ENCODE measurements around the gene SOD2. TPM values are rescaled to one million over a fixed set of nuclear protein-coding genes. Genes with fewer than 3 reads are reported as not detected.
A peak's percentile ranks its signal among the peaks of the same experiment; 100 is the strongest.
"Not testable (repeated sequence)": the region's sequence is repeated elsewhere in the genome, so short reads cannot be mapped to it uniquely, and the experiment has no call there.

SOD2 gene
- total RNA-seq, 1 donor from 2014 or later = 41.3 TPM

GRCh38 chr6:159692303-159693127 lies 526 bp downstream of the SOD2 start:
- TF ChIP-seq CTCF (IDR thresholded peaks at IDR 0.05; ENCODE audit: unreplicated experiment) = no peak
- peak; percentile 40 for DNase-seq (ENCODE audit: low spot score)
- Mint-ChIP-seq H3K9me3 (ENCODE audit: unreplicated experiment) (no peaks in the 10 kb centered on the region), H3K4me1 (ENCODE audit: unreplicated experiment) (peaks cover 19% of the 10 kb centered on the region), H3K27ac (ENCODE audit: unreplicated experiment) (peak overlapping the region; percentile 42), H3K27me3 (ENCODE audit: unreplicated experiment) (peaks cover 10% of the 10 kb centered on the region), H3K36me3 (ENCODE audit: low read depth, unreplicated experiment) (peaks cover 4% of the 10 kb centered on the region), H3K4me3 (ENCODE audit: unreplicated experiment) (peak overlapping the region; percentile 92)

- DNase-seq (ENCODE audit: low spot score) = no peak
- Mint-ChIP-seq H3K36me3 (ENCODE audit: low read depth, unreplicated experiment) (peaks cover 6% of the 10 kb centered on the region), H3K27me3 (ENCODE audit: unreplicated experiment) (peaks cover 9% of the 10 kb centered on the region), H3K4me1 (ENCODE audit: unreplicated experiment) (peaks cover 21% of the 10 kb centered on the region), H3K27ac (ENCODE audit: unreplicated experiment) (peak overlapping the region; percentile 42), H3K4me3 (ENCODE audit: unreplicated experiment) (peak overlapping the region; percentile 92), H3K9me3 (ENCODE audit: unreplicated experiment) (no peaks in the 10 kb centered on the region)
- no peak for TF ChIP-seq CTCF (IDR thresholded peaks at IDR 0.05; ENCODE audit: unreplicated experiment)
These were observed 1.1 kb downstream of the SOD2 start for GRCh38 chr6:159691963-159692287.

GRCh38 chr6:159691133-159691962 lies 1.7 kb downstream of the SOD2 start:
- DNase-seq (ENCODE audit: low spot score) = no peak
- Mint-ChIP-seq H3K4me1 (ENCODE audit: unreplicated experiment) (peaks cover 24% of the 10 kb centered on the region), H3K9me3 (ENCODE audit: unreplicated experiment) (no peaks in the 10 kb centered on the region)

DNA sequence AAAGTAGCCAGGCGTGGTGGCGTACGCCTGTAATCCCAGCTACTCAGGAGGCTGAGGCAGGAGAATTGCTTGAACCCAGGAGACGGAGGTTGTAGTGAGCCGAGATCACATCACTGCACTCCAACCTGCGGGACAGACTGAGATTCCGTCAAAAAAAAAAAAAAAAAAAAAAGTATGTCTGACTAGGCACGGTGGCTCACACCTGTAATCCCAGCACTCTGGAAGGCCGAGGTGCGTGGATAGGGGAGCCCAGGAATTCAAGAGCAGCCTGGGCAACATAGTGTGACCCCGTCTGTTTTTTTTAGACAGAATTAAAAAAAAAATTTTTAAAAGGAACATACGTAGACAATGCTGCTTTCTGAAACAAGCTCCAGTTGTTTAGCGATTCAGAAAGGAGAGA lies 2.9 kb downstream of the SOD2 start:
- not testable (repeated sequence) for H3K4me3 Mint-ChIP-seq (ENCODE audit: unreplicated experiment); H3K27ac Mint-ChIP-seq (ENCODE audit: unreplicated experiment); H3K27me3 Mint-ChIP-seq (ENCODE audit: unreplicated experiment); DNase-seq (ENCODE audit: low spot score); H3K9me3 Mint-ChIP-seq (ENCODE audit: unreplicated experiment); H3K36me3 Mint-ChIP-seq (ENCODE audit: low read depth, unreplicated experiment)
- peaks cover 28% of the 10 kb centered on the region for H3K4me1 Mint-ChIP-seq (ENCODE audit: unreplicated experiment)

More at GRCh38 chr6:159691133-159691962, 1.7 kb downstream of the SOD2 start:
- Mint-ChIP-seq H3K36me3 (ENCODE audit: low read depth, unreplicated experiment) (peaks cover 8% of the 10 kb centered on the region), H3K27me3 (ENCODE audit: unreplicated experiment) (peaks cover 7% of the 10 kb centered on the region), H3K27ac (ENCODE audit: unreplicated experiment) (peak overlapping the region; percentile 3), H3K4me3 (ENCODE audit: unreplicated experiment) (peak overlapping the region; percentile 92)
- peak; percentile 48 for TF ChIP-seq CTCF (IDR thresholded peaks at IDR 0.05; ENCODE audit: unreplicated experiment)

- TF ChIP-seq CTCF (IDR thresholded peaks at IDR 0.05; ENCODE audit: unreplicated experiment) = no peak
- no peaks in the 10 kb centered on the region for H3K9me3 Mint-ChIP-seq (ENCODE audit: unreplicated experiment)
- H3K4me1 Mint-ChIP-seq (ENCODE audit: unreplicated experiment) = peaks cover 21% of the 10 kb centered on the region
- H3K27me3 Mint-ChIP-seq (ENCODE audit: unreplicated experiment) = peaks cover 4% of the 10 kb centered on the region
- no peak overlapping the region for H3K27ac Mint-ChIP-seq (ENCODE audit: unreplicated experiment)
- DNase-seq (ENCODE audit: low spot score) = no peak
- peaks cover 11% of the 10 kb centered on the region for H3K36me3 Mint-ChIP-seq (ENCODE audit: low read depth, unreplicated experiment)
- no peak overlapping the region for H3K4me3 Mint-ChIP-seq (ENCODE audit: unreplicated experiment)
These were observed 4.0 kb downstream of the SOD2 start for GRCh38 chr6:159689001-159689400.

All from endothelial cell (in vitro differentiated cells).